Natural killer cell (primary cell): ENCODE data around the gene PTP4A1. TPM values are rescaled to one million over a fixed set of nuclear protein-coding genes. Genes with fewer than 3 reads are reported as not detected.

Experiments used
- ATAC-seq, 3 donors: fragments of 150-1000 bp in 2 of 3; fragments of 200-7000 bp in 1 of 3; cut with Tn5 transposase; 1 replicate in 1 of 3; 2 replicates in 2 of 3; pipeline ENCODE4 v1.10.0; 2021; ENCODE audit warnings: mild to moderate bottlenecking in 2 of 3, moderate library complexity in 2 of 3
- DNase-seq, 2 donors: peaks; one replicate each; pipeline versions ENCODE4 v3.0.0 to v3.0.0-alpha.2; 2013 to 2021; ENCODE audit warnings: mixed read lengths in 1 of 2
- H3K27ac ChIP-seq: one replicate; pipeline ENCODE4 v1.5.1; 2013; ENCODE audit warnings: mild to moderate bottlenecking, low read length
- H3K27me3 ChIP-seq: one replicate; pipeline ENCODE4 v1.6.1; 2013; ENCODE audit warnings: low read length; ENCODE audit not compliant: control insufficient read depth, insufficient read depth
- H3K36me3 ChIP-seq: one replicate; pipeline ENCODE4 v1.6.1; 2013; ENCODE audit warnings: low read length; ENCODE audit not compliant: control insufficient read depth, insufficient read depth
- H3K4me1 ChIP-seq: one replicate; pipeline ENCODE4 v1.6.1; 2013; ENCODE audit warnings: low read length; ENCODE audit not compliant: control insufficient read depth, insufficient read depth
- H3K4me3 ChIP-seq: one replicate; pipeline ENCODE4 v1.5.1; 2013; ENCODE audit warnings: low read length
- H3K9me3 ChIP-seq: one replicate; pipeline ENCODE4 v1.6.1; 2013; ENCODE audit warnings: low read length; ENCODE audit not compliant: control insufficient read depth, insufficient read depth
- H3K27ac Mint-ChIP-seq, 2 donors: one replicate each; pipeline ENCODE4 v1.8.0; 2022; ENCODE audit warnings: mild to moderate bottlenecking in 2 of 2, mixed read lengths in 2 of 2, moderate library complexity in 1 of 2
- H3K27me3 Mint-ChIP-seq, 2 donors: one replicate each; pipeline ENCODE4 v1.8.0; 2022; ENCODE audit warnings: low read depth in 2 of 2, mixed read lengths in 2 of 2
- H3K36me3 Mint-ChIP-seq: one replicate; pipeline ENCODE4 v1.8.0; 2022; ENCODE audit warnings: mixed read lengths
- H3K4me1 Mint-ChIP-seq, 2 donors: one replicate each; pipeline ENCODE4 v1.8.0; 2022; ENCODE audit warnings: mixed read lengths in 2 of 2
- H3K4me3 Mint-ChIP-seq: one replicate; pipeline ENCODE4 v1.8.0; 2022; ENCODE audit warnings: mild to moderate bottlenecking, moderate library complexity, mixed read lengths
- H3K9me3 Mint-ChIP-seq, 2 donors: one replicate each; pipeline ENCODE4 v1.8.0; 2022; ENCODE audit warnings: mixed read lengths in 2 of 2
- CTCF ChIP-seq: fragments of 200-600 bp; IDR thresholded peaks from one replicate; pipeline ENCODE4 v1.8.0; 2022; ENCODE audit warnings: antibody characterized with exemption
- WGBS: methylation state at CpG from one replicate; pipeline ENCODE4 v1.1.7; 2013; ENCODE audit warnings: missing lambda C conversion rate; ENCODE audit not compliant: insufficient coverage; 5-methylcytosine and 5-hydroxymethylcytosine counted together
- intact Hi-C: fragments of 100-400 bp; cut with micrococcal nuclease; formaldehyde crosslinking; loops from one replicate; pipeline ENCODE4 v1.14.2; 2022
- total RNA-seq, 4 donors: library from RNA; stranded (reverse); fragments of 120-200 nt in 1 of 4; gene quantifications; one replicate each; pipeline versions ENCODE4 v1.2.3 to v1.2.4, GENCODE V29; 2013 to 2022

The PTP4A1 gene
- total RNA-seq, 3 donors from 2014 or later (not counting 1 experiment from before 2014, with no cell fraction given), result 113 to 185 (median 130) TPM

GRCh38 chr6:63597141-63598048 lies 25.1 kb downstream of the PTP4A1 start:
- Mint-ChIP-seq H3K27ac (peak overlapping the region in 1 of 2 donors; percentile 19), H3K4me1 (peaks cover 11 to 13% of the 10 kb centered on the region in 2 donors), H3K36me3 (no peaks in the 10 kb centered on the region), H3K4me3 (peak overlapping the region; percentile 91), H3K27me3 (peaks cover 3 to 10% of the 10 kb centered on the region in 2 donors), H3K9me3 (no peaks in the 10 kb centered on the region)
- Histone ChIP-seq H3K27me3 (peaks cover 7% of the 10 kb centered on the region), H3K27ac (no peak overlapping the region), H3K36me3 (no peaks in the 10 kb centered on the region), H3K9me3 (no peaks in the 10 kb centered on the region), H3K4me1 (peaks cover 8% of the 10 kb centered on the region), H3K4me3 (no peak overlapping the region)
- ATAC-seq, result no peak
- no peak for TF ChIP-seq CTCF
- DNase-seq, result no peak
- 30% methylated on average over 2 of the region's 6 CpGs for WGBS
- intact Hi-C loops, result loop anchor here (1.0 to 10.0 kb wide), 2 partner anchors 77 to 167 kb away; no protein-coding TSS in a partner anchor

- 3% methylated on average over 22 of the region's 23 CpGs for WGBS
- H3K4me1 ChIP-seq, result peaks cover 8% of the 10 kb centered on the region
- H3K4me3 ChIP-seq, result peak overlapping the region; percentile 28
- ATAC-seq (peak; percentile 94 to 100 (median 99)), DNase-seq (peak; percentile 52 to 88)
- Mint-ChIP-seq H3K4me1 (peaks cover 11 to 13% of the 10 kb centered on the region in 2 donors), H3K27ac (peak overlapping the region in 1 of 2 donors; percentile 19), H3K36me3 (no peaks in the 10 kb centered on the region), H3K4me3 (peak overlapping the region; percentile 91), H3K27me3 (peaks cover 3 to 10% of the 10 kb centered on the region in 2 donors), H3K9me3 (no peaks in the 10 kb centered on the region)
- peak; percentile 83 for TF ChIP-seq CTCF
- H3K27ac ChIP-seq, result no peak overlapping the region
- intact Hi-C loops, result loop anchor here (1.0 to 10.0 kb wide), 2 partner anchors 76 to 166 kb away; no protein-coding TSS in a partner anchor
- peaks cover 7% of the 10 kb centered on the region for H3K27me3 ChIP-seq
- H3K9me3 ChIP-seq, result no peaks in the 10 kb centered on the region
- H3K36me3 ChIP-seq, result no peaks in the 10 kb centered on the region
Observed at GRCh38 chr6:63598049-63599036, 26.1 kb downstream of the PTP4A1 start.

- intact Hi-C loops, result loop anchor here (10.0 kb wide), 1 partner anchor 76 kb away; no protein-coding TSS in a partner anchor
Observed at GRCh38 chr6:63599243-63599642, 27.0 kb downstream of the PTP4A1 start.

More at GRCh38 chr6:63599243-63599642, 27.0 kb downstream of the PTP4A1 start:
- Histone ChIP-seq H3K27ac (no peak overlapping the region), H3K27me3 (peaks cover 7% of the 10 kb centered on the region), H3K36me3 (no peaks in the 10 kb centered on the region), H3K4me3 (no peak overlapping the region), H3K9me3 (no peaks in the 10 kb centered on the region), H3K4me1 (peaks cover 8% of the 10 kb centered on the region)
- no peaks in the 10 kb centered on the region for H3K9me3 Mint-ChIP-seq
- no peak for TF ChIP-seq CTCF
- DNase-seq, result no peak
- no peak overlapping the region for H3K4me3 Mint-ChIP-seq
- H3K27ac Mint-ChIP-seq, result no peak overlapping the region
- 84% methylated on average over 7 of the region's 7 CpGs for WGBS
- H3K36me3 Mint-ChIP-seq, result no peaks in the 10 kb centered on the region
- peaks cover 3 to 10% of the 10 kb centered on the region in 2 donors for H3K27me3 Mint-ChIP-seq
- ATAC-seq, result no peak
- peaks cover 11 to 13% of the 10 kb centered on the region in 2 donors for H3K4me1 Mint-ChIP-seq
